IMR-90 (cell line): ENCODE data around the gene NIPAL4.

Source experiments
- CEBPB ChIP-seq: IDR thresholded peaks from 2 replicates; pipeline ENCODE4 v1.6.1; 2012; ENCODE audit warnings: low read depth, low read length, improper control_type of control experiment
- CHD1 ChIP-seq: IDR thresholded peaks from 2 replicates; pipeline ENCODE4 v1.6.1; 2012; ENCODE audit warnings: low read depth, low read length, improper control_type of control experiment
- CTCF ChIP-seq: conservative IDR thresholded peaks from 2 replicates; pipeline ENCODE4 v1.5.1; 2012; ENCODE audit warnings: mild to moderate bottlenecking, low read depth, low read length, improper control_type of control experiment
- MAFK ChIP-seq: IDR thresholded peaks from 2 replicates; pipeline ENCODE4 v1.6.1; 2012; ENCODE audit warnings: low read depth, low read length, improper control_type of control experiment
- MXI1 ChIP-seq: IDR thresholded peaks from 2 replicates; pipeline ENCODE4 v1.6.1; 2012; ENCODE audit warnings: low read depth, mild to moderate bottlenecking, low read length, moderate library complexity, borderline replicate concordance
- NFE2L2 ChIP-seq: fragments of 150-350 bp; IDR thresholded peaks from 2 replicates; pipeline ENCODE4 v1.6.1; 2016; ENCODE audit warnings: low read depth, mild to moderate bottlenecking, low read length
- POLR2A ChIP-seq: IDR thresholded peaks from 2 replicates; pipeline ENCODE4 v1.6.1; 2012; ENCODE audit warnings: mild to moderate bottlenecking, low read depth, low read length
- RAD21 ChIP-seq: IDR thresholded peaks from 2 replicates; pipeline ENCODE4 v1.6.1; 2012; ENCODE audit warnings: low read length, improper control_type of control experiment
- USF2 ChIP-seq: fragments of 150-350 bp; IDR thresholded peaks from 2 replicates; pipeline ENCODE4 v1.6.1; 2017; ENCODE audit warnings: mild to moderate bottlenecking, antibody characterized with exemption, low read length, low read depth

- TF ChIP-seq CTCF, result no peak
- TF ChIP-seq USF2, result no peak
- no peak for TF ChIP-seq CEBPB
- TF ChIP-seq CHD1, result no peak
- no peak for TF ChIP-seq RAD21
- no peak for TF ChIP-seq MAFK
- TF ChIP-seq MXI1, result no peak
- no peak for TF ChIP-seq NFE2L2
- no peak for TF ChIP-seq POLR2A
These were observed 2.6 kb upstream of the NIPAL4 start for GRCh38 chr5:157457391-157457790.
